A204.1 (cell line): ENCODE data around the gene NR5A2.

Experiments used
- FAIRE-seq: peaks from 2 replicates; lab custom pipeline; 2012; peaks lifted over from hg19 to GRCh38; lab: Jason Lieb, UNC

Gene NR5A2

GRCh38 chr1:200206340-200206739, 178.8 kb downstream of the NR5A2 start:
- FAIRE-seq = no peak

GRCh38 chr1:200206761-200207160, 179.3 kb downstream of the NR5A2 start:
- FAIRE-seq = no peak

- FAIRE-seq = no peak
Measured at GRCh38 chr1:200207711-200208126, 180.2 kb downstream of the NR5A2 start.

- FAIRE-seq = no peak
Measured at GRCh38 chr1:200211157-200211556, 183.6 kb downstream of the NR5A2 start.

GRCh38 chr1:200213392-200213791, 185.9 kb downstream of the NR5A2 start:
- FAIRE-seq = no peak

GRCh38 chr1:200213921-200214320, 186.4 kb downstream of the NR5A2 start:
- no peak for FAIRE-seq

- FAIRE-seq = no peak
Measured at GRCh38 chr1:200215350-200215749, 187.8 kb downstream of the NR5A2 start.

GRCh38 chr1:200217703-200218102, 190.2 kb downstream of the NR5A2 start:
- FAIRE-seq = no peak

- FAIRE-seq = no peak
Measured at GRCh38 chr1:200221614-200222282, 194.2 kb downstream of the NR5A2 start.

GRCh38 chr1:200223207-200223606, 195.7 kb downstream of the NR5A2 start:
- FAIRE-seq = no peak

- FAIRE-seq = no peak
Measured at GRCh38 chr1:200223613-200224012, 196.1 kb downstream of the NR5A2 start.

GRCh38 chr1:200224315-200224714, 196.8 kb downstream of the NR5A2 start:
- no peak for FAIRE-seq

GRCh38 chr1:200226268-200226968, 198.9 kb downstream of the NR5A2 start:
- FAIRE-seq = no peak

GRCh38 chr1:200226969-200227303, 199.4 kb downstream of the NR5A2 start:
- FAIRE-seq = no peak
